HG02610 (cell line): Measurements from ENCODE around the gene RSPH10B.
"Not testable (repeated sequence)": the region's sequence is repeated elsewhere in the genome, so short reads cannot be mapped to it uniquely, and the experiment has no call there.

Experiments used
- ATAC-seq: cut with Tn5 transposase; IDR thresholded peaks from one replicate; pipeline ENCODE4 v1.9.1; 2021; ENCODE audit warnings: mild to moderate bottlenecking, moderate library complexity; ENCODE audit not compliant: unreplicated experiment

RSPH10B gene

GRCh38 chr7:5930290-5930689 lies 40.2 kb downstream of the RSPH10B start:
- ATAC-seq = not testable (repeated sequence)

DNA sequence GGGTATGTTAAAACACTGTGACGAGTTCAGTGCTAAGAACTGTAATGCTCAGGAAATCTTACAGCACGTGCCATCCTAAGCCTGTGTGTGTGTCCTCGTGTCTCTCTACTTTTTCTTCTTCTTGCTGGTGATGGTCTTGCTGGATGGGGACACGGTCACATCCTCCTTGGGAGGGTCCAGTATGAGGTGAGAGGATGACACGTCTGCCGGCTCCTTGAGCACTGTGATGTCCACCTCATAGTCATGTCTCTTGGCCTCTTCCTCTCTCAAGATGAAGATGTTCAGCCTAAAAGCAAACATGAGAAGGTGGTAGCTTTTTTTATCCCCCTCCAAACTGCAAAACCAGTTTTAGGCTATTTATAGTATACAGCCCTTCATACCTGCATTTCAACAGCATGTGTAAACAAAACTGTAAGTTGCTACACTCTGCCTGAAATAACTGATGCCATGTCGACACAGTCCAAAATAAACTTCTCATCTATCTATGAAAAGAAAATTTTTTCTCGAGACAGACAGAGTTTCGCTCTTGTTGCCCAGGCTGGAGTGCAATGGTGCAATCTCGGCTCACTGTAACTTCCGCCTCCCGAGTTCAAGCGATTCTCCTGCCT lies 44.1 kb downstream of the RSPH10B start:
- ATAC-seq = not testable (repeated sequence)

DNA sequence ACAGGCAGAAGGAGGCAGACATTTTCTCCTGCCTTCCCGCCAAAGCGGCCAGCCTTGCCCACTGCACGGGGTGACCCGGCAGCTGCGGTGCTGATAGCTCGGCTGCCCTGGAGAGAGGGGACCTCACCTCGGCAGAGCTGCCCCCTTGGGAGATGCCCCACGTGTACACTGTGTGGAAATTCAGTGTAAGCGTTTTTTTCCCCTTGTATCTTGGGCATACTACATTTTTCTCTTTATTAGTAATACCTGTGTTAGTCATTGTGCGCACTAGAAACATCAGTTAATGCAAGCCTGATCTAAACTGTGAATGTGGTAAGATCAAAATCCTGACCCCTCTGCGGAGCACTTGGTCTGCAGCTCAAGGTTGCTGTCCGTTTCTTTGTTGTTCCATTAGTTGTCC lies 45.9 kb downstream of the RSPH10B start:
- ATAC-seq = not testable (repeated sequence)

DNA sequence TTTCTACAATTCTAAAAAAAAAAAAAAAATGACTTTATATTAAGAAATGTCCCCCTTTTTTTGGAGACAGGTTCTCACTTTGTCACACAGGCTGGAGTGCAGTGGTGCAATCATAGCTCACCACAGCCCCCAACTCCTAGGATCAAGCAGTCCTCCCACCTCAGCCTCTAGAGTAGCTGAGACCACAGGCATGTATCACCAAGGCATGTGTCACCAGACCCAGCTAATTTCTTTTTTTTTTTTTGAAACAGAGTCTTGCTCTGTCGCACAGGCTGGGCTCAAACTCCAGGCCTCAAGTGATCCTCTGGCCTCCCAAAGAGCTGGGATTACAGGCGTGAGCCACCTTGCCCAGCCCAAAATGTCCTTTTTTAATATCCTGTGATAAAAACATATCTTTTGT lies 46.3 kb downstream of the RSPH10B start:
- ATAC-seq = not testable (repeated sequence)

GRCh38 chr7:5916529-5916928 lies 54.0 kb downstream of the RSPH10B start:
- not testable (repeated sequence) for ATAC-seq

- ATAC-seq = not testable (repeated sequence)
Observed at GRCh38 chr7:5908835-5909234, 61.7 kb downstream of the RSPH10B start.

DNA sequence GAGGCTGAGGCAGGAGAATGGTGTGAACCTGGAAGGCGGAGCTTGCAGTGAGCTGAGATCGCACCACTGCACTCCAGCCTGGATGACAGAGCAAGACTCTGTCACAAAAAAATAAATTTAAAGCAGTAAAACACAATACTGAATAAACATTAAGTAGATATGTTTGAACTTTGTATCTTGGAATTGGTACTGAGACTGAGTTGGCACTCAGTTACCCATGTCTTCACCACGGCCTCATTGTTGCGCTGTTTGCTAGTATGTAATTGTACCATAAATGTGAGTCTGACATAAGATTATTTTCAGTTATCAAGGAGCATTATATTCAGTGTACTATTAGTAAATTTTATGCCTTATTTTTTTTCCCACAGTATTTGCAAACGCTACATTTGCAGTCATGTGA lies 65.8 kb downstream of the RSPH10B start:
- not testable (repeated sequence) for ATAC-seq

DNA sequence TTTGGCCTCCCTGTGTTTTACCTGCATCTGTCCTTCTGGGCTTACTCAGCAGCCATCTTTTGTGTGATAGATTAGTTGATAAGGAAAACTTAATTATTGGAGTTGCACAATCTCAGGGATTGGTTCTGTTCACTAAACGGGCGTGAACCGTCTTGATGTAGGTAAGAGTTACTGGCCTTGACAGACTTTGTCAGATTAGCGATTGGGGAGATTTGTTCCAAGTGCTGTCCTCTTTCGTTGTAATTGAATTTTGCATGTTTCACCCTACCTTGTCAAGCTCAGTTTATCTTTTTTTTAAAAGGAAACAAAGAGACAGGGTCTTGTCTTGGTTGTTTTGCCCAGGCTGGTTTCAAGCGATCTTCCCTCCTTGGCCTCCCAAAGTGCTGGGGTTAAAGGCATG lies 67.5 kb downstream of the RSPH10B start:
- ATAC-seq = not testable (repeated sequence)

GRCh38 chr7:5898480-5899224 lies 71.8 kb downstream of the RSPH10B start, which contains the start of gene CCZ1:
CCZ1 (plus strand) TSS chr7:5898733; CDS start chr7:5898800, 67 bp downstream.
- ATAC-seq = peak; percentile 92

- not testable (repeated sequence) for ATAC-seq
Observed at GRCh38 chr7:5897369-5897919, 73.0 kb downstream of the RSPH10B start.

DNA sequence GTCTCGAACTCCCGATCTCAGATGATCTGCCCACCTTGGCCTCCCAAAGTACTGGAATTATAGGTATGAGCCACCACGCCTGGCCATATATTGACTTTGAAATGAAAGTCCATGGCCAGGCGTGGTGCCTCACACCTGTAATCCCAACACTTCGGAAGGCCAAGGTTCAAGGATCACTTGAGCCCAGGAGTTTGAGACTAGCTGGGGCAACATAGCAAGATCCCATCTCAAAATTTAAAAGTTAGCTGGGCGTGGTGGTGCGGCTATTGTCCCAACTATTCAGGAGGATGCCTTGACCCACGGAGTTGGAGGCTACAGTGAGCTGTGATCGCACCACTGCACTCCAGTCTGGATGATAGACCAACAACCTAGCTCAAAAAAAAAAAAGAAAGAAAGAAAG lies 78.0 kb downstream of the RSPH10B start:
- ATAC-seq = no peak

DNA sequence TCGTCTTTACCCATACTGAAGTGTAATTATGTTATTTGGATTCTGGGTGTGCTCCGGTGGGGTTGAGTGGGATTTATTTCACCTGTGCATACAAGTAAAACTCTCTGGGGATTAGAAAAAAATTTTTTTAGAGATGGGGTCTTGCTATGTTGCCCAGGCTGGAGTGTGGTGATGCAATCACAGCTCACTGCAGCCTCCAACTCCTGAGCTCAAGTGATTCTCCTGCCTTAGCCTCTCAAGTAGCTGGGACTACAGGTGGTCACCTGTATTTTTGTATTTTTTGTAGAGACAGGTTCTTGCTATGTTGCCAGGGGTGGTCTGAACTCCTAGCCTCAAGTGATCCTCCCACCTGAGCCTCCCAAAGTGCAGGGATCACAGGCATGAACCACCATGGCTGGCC lies 80.2 kb downstream of the RSPH10B start:
- ATAC-seq = not testable (repeated sequence)

DNA sequence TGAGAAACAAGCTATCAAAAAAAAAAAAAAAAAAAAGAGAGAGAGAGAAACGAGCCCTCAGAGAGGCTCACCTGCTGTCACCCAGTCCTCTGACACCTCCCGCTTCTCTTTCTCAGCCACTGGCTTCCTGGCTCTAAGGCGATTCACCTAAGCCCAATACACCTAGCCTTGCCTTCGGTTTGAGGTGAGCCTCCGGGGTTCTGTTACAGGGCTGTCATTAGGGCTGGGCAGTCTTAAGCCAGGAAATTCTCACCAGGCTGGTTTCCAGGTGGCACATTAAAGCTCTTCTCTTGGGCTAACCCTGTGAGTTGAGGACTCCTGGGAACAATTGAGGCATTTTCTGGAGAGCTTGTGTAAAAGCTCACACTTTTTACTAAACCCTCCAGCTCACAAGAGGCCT lies 82.5 kb downstream of the RSPH10B start:
- not testable (repeated sequence) for ATAC-seq

DNA sequence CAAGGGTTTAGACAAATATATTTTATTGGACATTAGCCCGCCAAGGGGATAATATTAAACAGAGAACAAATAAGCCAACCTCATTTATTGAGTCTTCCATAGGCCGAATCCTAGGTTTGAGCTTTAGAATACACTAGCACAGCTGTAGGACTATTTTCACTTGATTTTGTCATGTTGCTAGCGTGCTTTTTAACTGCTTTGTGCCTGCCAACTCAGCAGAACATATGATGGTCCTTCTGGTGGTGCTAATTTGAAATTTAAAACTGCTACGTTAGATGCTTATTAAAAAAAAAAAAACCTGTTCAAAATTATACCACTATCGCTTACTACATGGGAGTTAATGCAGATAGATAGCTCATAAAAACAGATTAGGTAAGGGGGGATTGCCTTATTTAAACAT lies 86.1 kb downstream of the RSPH10B start:
- not testable (repeated sequence) for ATAC-seq

DNA sequence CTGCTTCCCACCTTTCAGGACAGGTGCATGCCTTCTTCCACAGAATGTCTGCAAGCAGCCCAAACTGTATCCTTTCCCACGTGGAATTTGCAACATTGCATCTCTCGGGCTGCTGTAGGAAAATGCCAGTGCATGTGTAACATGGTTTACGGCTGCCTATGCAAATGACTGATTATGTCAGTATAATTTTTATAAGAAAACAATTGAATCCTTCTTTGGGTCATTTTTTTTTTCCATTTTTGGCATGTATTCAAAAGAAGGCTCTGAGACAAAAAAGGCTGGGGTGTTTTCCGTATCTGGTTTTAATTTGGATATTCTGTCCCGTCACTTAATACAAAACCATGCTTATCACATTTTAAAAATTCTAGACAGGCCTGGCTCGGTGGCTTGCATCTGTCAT lies 90.4 kb downstream of the RSPH10B start:
- not testable (repeated sequence) for ATAC-seq

DNA sequence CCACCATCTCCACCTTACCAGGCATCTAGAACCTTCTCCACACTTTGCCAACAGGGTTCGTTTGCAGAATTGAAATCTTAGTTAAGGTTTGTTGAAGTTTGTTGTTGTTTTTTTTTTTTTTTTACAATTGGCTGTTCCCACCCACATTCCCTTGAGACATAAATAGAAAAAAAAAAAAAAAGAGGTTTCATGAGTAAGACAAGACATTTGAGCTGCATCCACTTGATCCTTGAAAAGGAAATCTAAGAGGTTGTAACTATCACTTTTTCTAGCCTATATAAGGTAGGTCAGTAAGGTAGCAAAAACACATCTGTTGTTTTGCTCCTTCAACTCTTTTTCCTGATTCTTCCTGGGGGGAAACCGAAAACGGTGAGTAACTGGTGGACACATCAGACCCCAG lies 90.9 kb downstream of the RSPH10B start:
- ATAC-seq = not testable (repeated sequence)
